HG03342 (cell line): ENCODE results near the gene YTHDF1.
"Not testable (repeated sequence)": the region's sequence is repeated elsewhere in the genome, so short reads cannot be mapped to it uniquely, and the experiment has no call there.

ENCODE experiments used
- ATAC-seq: cut with Tn5 transposase; IDR thresholded peaks from one replicate; pipeline ENCODE4 v1.9.1; 2021; ENCODE audit warnings: mild to moderate bottlenecking, moderate library complexity; ENCODE audit not compliant: unreplicated experiment

The YTHDF1 gene

GRCh38 chr20:63158845-63159244 is 57.1 kb downstream of the YTHDF1 start:
- no peak for ATAC-seq

GRCh38 chr20:63158352-63158751 is 57.6 kb downstream of the YTHDF1 start:
- ATAC-seq: no peak

- ATAC-seq: not testable (repeated sequence)
Measured at GRCh38 chr20:63157431-63157830, 58.5 kb downstream of the YTHDF1 start.

GRCh38 chr20:63156221-63156671 is 59.7 kb downstream of the YTHDF1 start:
- ATAC-seq: no peak

GRCh38 chr20:63155266-63156165 is 60.4 kb downstream of the YTHDF1 start:
- no peak for ATAC-seq

GRCh38 chr20:63154395-63154794 is 61.5 kb downstream of the YTHDF1 start:
- no peak for ATAC-seq

- ATAC-seq: no peak
Measured at GRCh38 chr20:63153254-63154221, 62.4 kb downstream of the YTHDF1 start.

- no peak for ATAC-seq
Measured at GRCh38 chr20:63152322-63153253, 63.3 kb downstream of the YTHDF1 start.

GRCh38 chr20:63151554-63152321 is 64.2 kb downstream of the YTHDF1 start:
- ATAC-seq: no peak

- no peak for ATAC-seq
Measured at GRCh38 chr20:63150911-63151531, 64.9 kb downstream of the YTHDF1 start.

GRCh38 chr20:63150391-63150898 is 65.5 kb downstream of the YTHDF1 start:
- ATAC-seq: no peak

- ATAC-seq: no peak
Measured at GRCh38 chr20:63149531-63150192, 66.3 kb downstream of the YTHDF1 start.

GRCh38 chr20:63148696-63149095 is 67.2 kb downstream of the YTHDF1 start:
- ATAC-seq: no peak

GRCh38 chr20:63147532-63147931 is 68.4 kb downstream of the YTHDF1 start:
- ATAC-seq: no peak
